HG03342 (cell line): Measurements from ENCODE around the gene CDH1.
"Not testable (repeated sequence)": the region's sequence is repeated elsewhere in the genome, so short reads cannot be mapped to it uniquely, and the experiment has no call there.

Source experiments
- ATAC-seq: cut with Tn5 transposase; IDR thresholded peaks from one replicate; pipeline ENCODE4 v1.9.1; 2021; ENCODE audit warnings: mild to moderate bottlenecking, moderate library complexity; ENCODE audit not compliant: unreplicated experiment

The CDH1 gene

GRCh38 chr16:68737046-68737729 lies at the start of gene CDH1:
Gene CDH1 (plus strand): TSS chr16:68737292. CDS start chr16:68737416, 124 bp downstream.
- ATAC-seq = no peak

- no peak for ATAC-seq
Measured at GRCh38 chr16:68689921-68690320, 47.2 kb upstream of the CDH1 start.

- no peak for ATAC-seq
Measured at GRCh38 chr16:68695575-68695974, 41.5 kb upstream of the CDH1 start.

GRCh38 chr16:68696514-68696913 lies 40.6 kb upstream of the CDH1 start:
- ATAC-seq = no peak

- ATAC-seq = no peak
Measured at GRCh38 chr16:68698091-68698490, 39.0 kb upstream of the CDH1 start.

GRCh38 chr16:68700120-68700519 lies 37.0 kb upstream of the CDH1 start:
- ATAC-seq = no peak

GRCh38 chr16:68700831-68701230 lies 36.3 kb upstream of the CDH1 start:
- no peak for ATAC-seq

- ATAC-seq = no peak
Measured at GRCh38 chr16:68704232-68704867, 32.7 kb upstream of the CDH1 start.

GRCh38 chr16:68707340-68708152 lies 29.5 kb upstream of the CDH1 start:
- no peak for ATAC-seq

- ATAC-seq = no peak
Measured at GRCh38 chr16:68710211-68710610, 26.9 kb upstream of the CDH1 start.

GRCh38 chr16:68711421-68712139 lies 25.5 kb upstream of the CDH1 start:
- ATAC-seq = no peak

GRCh38 chr16:68713361-68713760 lies 23.7 kb upstream of the CDH1 start:
- ATAC-seq = no peak

GRCh38 chr16:68715471-68715870 lies 21.6 kb upstream of the CDH1 start:
- ATAC-seq = no peak

- ATAC-seq = not testable (repeated sequence)
Measured at GRCh38 chr16:68716516-68716915, 20.6 kb upstream of the CDH1 start.

GRCh38 chr16:68717684-68718083 lies 19.4 kb upstream of the CDH1 start:
- no peak for ATAC-seq

GRCh38 chr16:68718590-68718989 lies 18.5 kb upstream of the CDH1 start:
- ATAC-seq = no peak

GRCh38 chr16:68719993-68720489 lies 17.1 kb upstream of the CDH1 start:
- peak; percentile 75 for ATAC-seq

GRCh38 chr16:68722119-68723024 lies 14.7 kb upstream of the CDH1 start:
- ATAC-seq = no peak

- no peak for ATAC-seq
Measured at GRCh38 chr16:68724797-68725196, 12.3 kb upstream of the CDH1 start.

GRCh38 chr16:68728523-68728922 lies 8.6 kb upstream of the CDH1 start:
- no peak for ATAC-seq
